Activated naive CD4-positive, alpha-beta T cell treated with Interleukin-2 at 50 U/mL for 16 hours (primary cell): Measurements from ENCODE around the gene CEACAM4.

Source experiments
- DNase-seq: peaks from one replicate; pipeline ENCODE4 v3.0.0-alpha.2; 2020

CEACAM4 gene

GRCh38 chr19:41626877-41627276 is at the start of gene CEACAM4:
TSS of gene CEACAM4 (minus strand) at chr19:41627074. CDS start at chr19:41626963, 111 bp downstream.
- no peak for DNase-seq

- no peak for DNase-seq
Observed at GRCh38 chr19:41671486-41671885, 44.6 kb upstream of the CEACAM4 start.

GRCh38 chr19:41670755-41671154 is 43.9 kb upstream of the CEACAM4 start:
- DNase-seq = no peak

- no peak for DNase-seq
Observed at GRCh38 chr19:41668315-41668714, 41.4 kb upstream of the CEACAM4 start.

- DNase-seq = no peak
Observed at GRCh38 chr19:41666075-41666474, 39.2 kb upstream of the CEACAM4 start.

- no peak for DNase-seq
Observed at GRCh38 chr19:41657157-41657556, 30.3 kb upstream of the CEACAM4 start.

GRCh38 chr19:41656756-41657155 is 29.9 kb upstream of the CEACAM4 start:
- peak; percentile 13 for DNase-seq

- DNase-seq = no peak
Observed at GRCh38 chr19:41652250-41652649, 25.4 kb upstream of the CEACAM4 start.

- no peak for DNase-seq
Observed at GRCh38 chr19:41649827-41650226, 23.0 kb upstream of the CEACAM4 start.

GRCh38 chr19:41646589-41647204 is 19.8 kb upstream of the CEACAM4 start:
- peak; percentile 40 for DNase-seq

- DNase-seq = peak; percentile 71
Observed at GRCh38 chr19:41641879-41642485, 15.1 kb upstream of the CEACAM4 start.

GRCh38 chr19:41638641-41639081 is 11.8 kb upstream of the CEACAM4 start:
- no peak for DNase-seq

GRCh38 chr19:41637484-41637883 is 10.6 kb upstream of the CEACAM4 start:
- DNase-seq = no peak

- DNase-seq = no peak
Observed at GRCh38 chr19:41627966-41628675, 1.2 kb upstream of the CEACAM4 start.

- no peak for DNase-seq
Observed at GRCh38 chr19:41626278-41626677, 596 bp downstream of the CEACAM4 start.

GRCh38 chr19:41624937-41625336 is 1.9 kb downstream of the CEACAM4 start:
- no peak for DNase-seq

- no peak for DNase-seq
Observed at GRCh38 chr19:41624515-41624914, 2.4 kb downstream of the CEACAM4 start.

GRCh38 chr19:41623360-41623759 is 3.5 kb downstream of the CEACAM4 start:
- DNase-seq = no peak

GRCh38 chr19:41621654-41622053 is 5.2 kb downstream of the CEACAM4 start:
- no peak for DNase-seq

GRCh38 chr19:41621226-41621625 is 5.6 kb downstream of the CEACAM4 start:
- DNase-seq = no peak

- no peak for DNase-seq
Observed at GRCh38 chr19:41620171-41620570, 6.7 kb downstream of the CEACAM4 start.

GRCh38 chr19:41619018-41619556 is 7.8 kb downstream of the CEACAM4 start:
- no peak for DNase-seq

- no peak for DNase-seq
Observed at GRCh38 chr19:41617941-41618730, 8.7 kb downstream of the CEACAM4 start.
